ENCODE results near the gene C1QL4. TPM values are rescaled to one million over a fixed set of nuclear protein-coding genes. Genes with fewer than 3 reads are reported as not detected.
"Not testable (repeated sequence)": the region's sequence is repeated elsewhere in the genome, so short reads cannot be mapped to it uniquely, and the experiment has no call there.

Gene C1QL4
- polyA plus RNA-seq = not detected

GRCh38 chr12:49336645-49337584 lies at the start of gene C1QL4:
Gene C1QL4 (minus strand): TSS chr12:49337188. CDS start chr12:49336477, 711 bp downstream.
- H3K4me1 Mint-ChIP-seq = peaks cover 2 to 15% (median 11%) of the 10 kb centered on the region in 3 donors
- H3K36me3 Mint-ChIP-seq = peaks cover 2% of the 10 kb centered on the region
- H3K9me3 Mint-ChIP-seq = no peaks in the 10 kb centered on the region
- H3K4me3 Mint-ChIP-seq = peak within 1 kb of the TSS; percentile 22 to 92 (median 67)
- peak within 1 kb of the TSS; percentile 25 to 86 (median 84) for H3K27ac Mint-ChIP-seq
- H3K27me3 Mint-ChIP-seq = peaks cover 59% of the 10 kb centered on the region

GRCh38 chr12:49380184-49380583 lies 43.2 kb upstream of the C1QL4 start:
- not testable (repeated sequence) for H3K36me3 Mint-ChIP-seq, H3K4me3 Mint-ChIP-seq, H3K9me3 Mint-ChIP-seq, H3K27ac Mint-ChIP-seq, H3K4me1 Mint-ChIP-seq, H3K27me3 Mint-ChIP-seq

- Mint-ChIP-seq H3K4me1 (peaks cover 0 to 6% (median 0%) of the 10 kb centered on the region in 3 donors), H3K36me3 (no peaks in the 10 kb centered on the region), H3K27ac (no peak overlapping the region)
Measured at GRCh38 chr12:49377386-49377785, 40.4 kb upstream of the C1QL4 start.

GRCh38 chr12:49375406-49375805 lies 38.4 kb upstream of the C1QL4 start:
- Mint-ChIP-seq H3K27ac (no peak overlapping the region), H3K9me3 (no peaks in the 10 kb centered on the region), H3K4me1 (peaks cover 8 to 14% (median 8%) of the 10 kb centered on the region in 3 donors), H3K27me3 (no peaks in the 10 kb centered on the region), H3K4me3 (no peak overlapping the region), H3K36me3 (no peaks in the 10 kb centered on the region)

More at GRCh38 chr12:49377386-49377785, 40.4 kb upstream of the C1QL4 start:
- Mint-ChIP-seq H3K27me3 (no peaks in the 10 kb centered on the region), H3K9me3 (no peaks in the 10 kb centered on the region), H3K4me3 (no peak overlapping the region)

GRCh38 chr12:49370539-49370938 lies 33.6 kb upstream of the C1QL4 start:
- Mint-ChIP-seq H3K4me3 (peak overlapping the region in 3 of 4 donors; percentile 35 to 87 (median 53)), H3K27ac (peak overlapping the region in 1 of 3 donors; percentile 69), H3K36me3 (no peaks in the 10 kb centered on the region), H3K9me3 (no peaks in the 10 kb centered on the region), H3K4me1 (peaks cover 29 to 39% (median 30%) of the 10 kb centered on the region in 3 donors), H3K27me3 (no peaks in the 10 kb centered on the region)

- no peaks in the 10 kb centered on the region for H3K9me3 Mint-ChIP-seq
Measured at GRCh38 chr12:49369411-49370145, 32.6 kb upstream of the C1QL4 start.

GRCh38 chr12:49368240-49368600 lies 31.2 kb upstream of the C1QL4 start:
- H3K4me1 Mint-ChIP-seq = peaks cover 29 to 38% (median 30%) of the 10 kb centered on the region in 3 donors
- peak overlapping the region; percentile 84 to 98 (median 94) for H3K4me3 Mint-ChIP-seq
- peak overlapping the region; percentile 79 to 98 (median 88) for H3K27ac Mint-ChIP-seq
- H3K9me3 Mint-ChIP-seq = no peaks in the 10 kb centered on the region
- H3K27me3 Mint-ChIP-seq = no peaks in the 10 kb centered on the region
- no peaks in the 10 kb centered on the region for H3K36me3 Mint-ChIP-seq

More at GRCh38 chr12:49369411-49370145, 32.6 kb upstream of the C1QL4 start:
- peak overlapping the region; percentile 65 to 98 (median 83) for H3K4me3 Mint-ChIP-seq
- H3K27me3 Mint-ChIP-seq = no peaks in the 10 kb centered on the region
- H3K4me1 Mint-ChIP-seq = peaks cover 29 to 38% (median 30%) of the 10 kb centered on the region in 3 donors
- peak overlapping the region; percentile 59 to 88 (median 69) for H3K27ac Mint-ChIP-seq
- no peaks in the 10 kb centered on the region for H3K36me3 Mint-ChIP-seq

- H3K4me1 Mint-ChIP-seq = peaks cover 29 to 37% (median 30%) of the 10 kb centered on the region in 3 donors
- H3K36me3 Mint-ChIP-seq = no peaks in the 10 kb centered on the region
- peak within 1 kb of the TSS; percentile 79 to 98 (median 98) for H3K27ac Mint-ChIP-seq
- H3K9me3 Mint-ChIP-seq = no peaks in the 10 kb centered on the region
- no peaks in the 10 kb centered on the region for H3K27me3 Mint-ChIP-seq
- H3K4me3 Mint-ChIP-seq = peak within 1 kb of the TSS; percentile 84 to 98 (median 94)
Measured at GRCh38 chr12:49367381-49368239, 30.6 kb upstream of the C1QL4 start, which contains the start of gene SPATS2. Gene SPATS2 (plus strand): TSS chr12:49367462. CDS start chr12:49461013, 93,551 bp downstream.

GRCh38 chr12:49366652-49367380 lies 29.8 kb upstream of the C1QL4 start:
- H3K9me3 Mint-ChIP-seq = no peaks in the 10 kb centered on the region
- H3K4me3 Mint-ChIP-seq = peak overlapping the region; percentile 84 to 98 (median 94)
- peaks cover 29 to 36% (median 30%) of the 10 kb centered on the region in 3 donors for H3K4me1 Mint-ChIP-seq
- peak overlapping the region; percentile 79 to 98 (median 98) for H3K27ac Mint-ChIP-seq
- H3K27me3 Mint-ChIP-seq = no peaks in the 10 kb centered on the region
- H3K36me3 Mint-ChIP-seq = no peaks in the 10 kb centered on the region

GRCh38 chr12:49366096-49366651 lies 29.2 kb upstream of the C1QL4 start:
- Mint-ChIP-seq H3K27me3 (no peaks in the 10 kb centered on the region), H3K9me3 (no peaks in the 10 kb centered on the region), H3K36me3 (no peaks in the 10 kb centered on the region), H3K4me3 (peak overlapping the region; percentile 84 to 98 (median 94)), H3K4me1 (peaks cover 24 to 31% (median 24%) of the 10 kb centered on the region in 3 donors), H3K27ac (peak overlapping the region; percentile 79 to 98 (median 98))

GRCh38 chr12:49365542-49365941 lies 28.6 kb upstream of the C1QL4 start:
- H3K36me3 Mint-ChIP-seq = no peaks in the 10 kb centered on the region
- H3K4me1 Mint-ChIP-seq = peaks cover 21 to 27% (median 22%) of the 10 kb centered on the region in 3 donors
- peak overlapping the region in 2 of 3 donors; percentile 79 to 98 for H3K27ac Mint-ChIP-seq
- peak overlapping the region in 3 of 4 donors; percentile 62 to 98 (median 84) for H3K4me3 Mint-ChIP-seq
- no peaks in the 10 kb centered on the region for H3K9me3 Mint-ChIP-seq
- H3K27me3 Mint-ChIP-seq = no peaks in the 10 kb centered on the region

- H3K36me3 Mint-ChIP-seq = no peaks in the 10 kb centered on the region
- peaks cover 19 to 23% (median 20%) of the 10 kb centered on the region in 3 donors for H3K4me1 Mint-ChIP-seq
- H3K27ac Mint-ChIP-seq = no peak overlapping the region
- peak overlapping the region in 2 of 4 donors; percentile 49 to 84 for H3K4me3 Mint-ChIP-seq
- no peaks in the 10 kb centered on the region for H3K9me3 Mint-ChIP-seq
- no peaks in the 10 kb centered on the region for H3K27me3 Mint-ChIP-seq
Measured at GRCh38 chr12:49364989-49365388, 28.0 kb upstream of the C1QL4 start.

GRCh38 chr12:49362077-49362476 lies 25.1 kb upstream of the C1QL4 start:
- Mint-ChIP-seq H3K9me3 (no peaks in the 10 kb centered on the region), H3K4me1 (peaks cover 0 to 9% (median 5%) of the 10 kb centered on the region in 3 donors), H3K27ac (no peak overlapping the region), H3K4me3 (no peak overlapping the region), H3K36me3 (no peaks in the 10 kb centered on the region), H3K27me3 (peaks cover 5% of the 10 kb centered on the region)
